GM12891 (cell line): Measurements from ENCODE around the gene NHSL2.

Source experiments
- PAX5 ChIP-seq: IDR thresholded peaks from 2 replicates; pipeline ENCODE4 v1.6.1; 2011; ENCODE audit warnings: low read length, moderate library complexity, mild to moderate bottlenecking; ENCODE audit not compliant: insufficient read depth, severe bottlenecking
- POLR2A ChIP-seq: IDR thresholded peaks from 2 replicates; pipeline ENCODE4 v1.6.1; 2011; ENCODE audit warnings: low read depth, low read length, control low read depth
- POLR2AphosphoS5 ChIP-seq: IDR thresholded peaks from 2 replicates; pipeline ENCODE4 v1.6.1; 2011; ENCODE audit warnings: low read depth, low read length, control low read depth
- SPI1 ChIP-seq: IDR thresholded peaks from 2 replicates; pipeline ENCODE4 v1.6.1; 2011; ENCODE audit warnings: low read depth, low read length, control low read depth
- TAF1 ChIP-seq: IDR thresholded peaks from 2 replicates; pipeline ENCODE4 v1.6.1; 2011; ENCODE audit warnings: low read depth, low read length, control low read depth

GRCh38 chrX:72003811-72004750 is 93.4 kb downstream of the NHSL2 start:
- TF ChIP-seq POLR2A (no peak), POLR2AphosphoS5 (no peak), TAF1 (no peak), SPI1 (no peak), PAX5 (no peak)
